Pancreas (tissue), 10 donors: ENCODE results near the gene AQP4. TPM values are rescaled to one million over a fixed set of nuclear protein-coding genes. Genes with fewer than 3 reads are reported as not detected.

Experiments
- ATAC-seq, 4 donors: fragments of 200-7000 bp; cut with Tn5 transposase; one replicate each; pipeline versions ENCODE4 v1.8.0 to v1.9.1; 2020; ENCODE audit warnings: mild to moderate bottlenecking in 4 of 4, moderate library complexity in 4 of 4
- DNase-seq, 6 donors: peaks; one replicate each; pipeline ENCODE4 v3.0.0-alpha.2; 2020
- FAIRE-seq: peaks from 2 replicates; lab custom pipeline; 2012; peaks lifted over from hg19 to GRCh38; lab: Jason Lieb, UNC
- H3K27ac ChIP-seq, 4 donors: fragments of 200-600 bp; sonication (generic); 1 replicate in 3 of 4; 2 replicates in 1 of 4; pipeline versions ENCODE4 v1.5.0 to v1.8.0; 2020
- H3K27me3 ChIP-seq, 4 donors: fragments of 200-600 bp; one replicate each; pipeline ENCODE4 v1.8.0; 2021
- H3K36me3 ChIP-seq, 3 donors: fragments of 200-600 bp; sonication (generic) in 1 of 3; one replicate each; pipeline versions ENCODE4 v1.5.0 to v1.8.0; 2020 to 2021
- H3K4me1 ChIP-seq, 3 donors: fragments of 200-600 bp; one replicate each; pipeline ENCODE4 v1.8.0; 2021
- H3K4me3 ChIP-seq, 4 donors: fragments of 200-600 bp; sonication (generic) in 2 of 4; one replicate each; pipeline versions ENCODE4 v1.5.0 to v1.8.0; 2020 to 2021
- H3K9me3 ChIP-seq, 4 donors: fragments of 200-600 bp; one replicate each; pipeline ENCODE4 v1.8.0; 2021
- WGBS, 2 donors: extraction: QIAGEN DNeasy Blood & Tissue Kit; methylation state at CpG; one replicate each; pipeline ENCODE4 v1.1.7; 2013; 5-methylcytosine and 5-hydroxymethylcytosine counted together
- intact Hi-C, 3 donors: fragments of 100-400 bp; cut with DNase I; formaldehyde crosslinking; loops; one replicate each; pipeline versions ENCODE4 v1.11.1 to v1.14.2; 2022
- polyA plus RNA-seq, 2 donors: library from polyadenylated mRNA; stranded (reverse); fragments of 200-250 nt; gene quantifications; one replicate each; pipeline ENCODE4 v1.2.3, GENCODE V29; 2013
- total RNA-seq, 6 donors: library from RNA; stranded (reverse); fragmentation: NEBNext Ultra II Directional in 4 of 6; extraction: Animal tissue kit (Norgen Biotek cat#: 25700) in 4 of 6; gene quantifications; one replicate each; pipeline versions ENCODE4 v1.2.1 to v1.2.4, GENCODE V29; 2021 to 2023
- TF ChIP-seq, protein P1 (sequence below), 4 donors: fragments of 200-600 bp; sonication (generic) in 3 of 4; IDR thresholded peaks; one replicate each; pipeline versions ENCODE4 v1.5.0 to v1.8.0; 2021; ENCODE audit warnings: antibody characterized with exemption in 4 of 4
- donor health status: healthy with polysubstance abuse.
- donor health status: DM: no; HTN: no; CAD: no; lungs with moderate emphysema.
- donor health status: DM: no; HTN: no; CAD: no.
- donor health status: control.
- donor health status: control.
- donor health status: Bipolar disorder and iron deficiency.
- donor health status: DM: yes; HTN: yes; CAD: no.
- donor health status: DM: no; HTN: no; CAD: no.
- donor health status: DM: no; HTN: no; CAD: no.
- donor health status: DM: yes; HTN: yes; CAD: no.

Gene AQP4
- total and polyA plus RNA-seq, 8 donors: 0.15 to 0.78 (median 0.45) TPM

DNA sequence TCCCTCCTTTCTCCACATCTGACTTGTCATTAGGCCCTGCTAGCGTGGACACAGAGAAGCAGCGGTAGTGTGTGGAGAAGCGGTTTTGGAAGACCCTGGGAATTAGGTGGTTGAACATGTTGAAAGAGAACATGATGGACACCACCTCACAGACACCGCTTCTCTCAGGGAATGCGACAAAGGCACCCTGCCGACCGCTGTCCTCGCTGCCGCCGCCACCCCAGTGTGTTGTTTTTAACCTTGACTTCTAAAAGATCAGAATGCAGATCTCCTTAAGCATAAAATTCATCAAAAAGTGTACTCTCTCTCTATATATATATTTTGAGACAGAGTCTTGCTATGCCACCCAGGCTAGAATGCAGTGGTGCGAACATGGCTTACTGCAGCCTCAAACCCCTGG is 33.2 kb downstream of the AQP4 start:
- no peaks in the 10 kb centered on the region for H3K27me3 ChIP-seq
- H3K27ac ChIP-seq: no peak overlapping the region
- H3K36me3 ChIP-seq: no peaks in the 10 kb centered on the region
- 91 to 94% methylated on average over 11 of the region's 11 CpGs for WGBS, 2 donors
- intact Hi-C loops: no loop called here
- ATAC-seq: no peak
- no peak for DNase-seq
- no peak overlapping the region for H3K4me3 ChIP-seq
- TF ChIP-seq, protein P1, sequence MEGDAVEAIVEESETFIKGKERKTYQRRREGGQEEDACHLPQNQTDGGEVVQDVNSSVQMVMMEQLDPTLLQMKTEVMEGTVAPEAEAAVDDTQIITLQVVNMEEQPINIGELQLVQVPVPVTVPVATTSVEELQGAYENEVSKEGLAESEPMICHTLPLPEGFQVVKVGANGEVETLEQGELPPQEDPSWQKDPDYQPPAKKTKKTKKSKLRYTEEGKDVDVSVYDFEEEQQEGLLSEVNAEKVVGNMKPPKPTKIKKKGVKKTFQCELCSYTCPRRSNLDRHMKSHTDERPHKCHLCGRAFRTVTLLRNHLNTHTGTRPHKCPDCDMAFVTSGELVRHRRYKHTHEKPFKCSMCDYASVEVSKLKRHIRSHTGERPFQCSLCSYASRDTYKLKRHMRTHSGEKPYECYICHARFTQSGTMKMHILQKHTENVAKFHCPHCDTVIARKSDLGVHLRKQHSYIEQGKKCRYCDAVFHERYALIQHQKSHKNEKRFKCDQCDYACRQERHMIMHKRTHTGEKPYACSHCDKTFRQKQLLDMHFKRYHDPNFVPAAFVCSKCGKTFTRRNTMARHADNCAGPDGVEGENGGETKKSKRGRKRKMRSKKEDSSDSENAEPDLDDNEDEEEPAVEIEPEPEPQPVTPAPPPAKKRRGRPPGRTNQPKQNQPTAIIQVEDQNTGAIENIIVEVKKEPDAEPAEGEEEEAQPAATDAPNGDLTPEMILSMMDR (IDR thresholded peaks at IDR 0.05): no peak
- no peaks in the 10 kb centered on the region for H3K4me1 ChIP-seq
- H3K9me3 ChIP-seq: no peaks in the 10 kb centered on the region
- no peak for FAIRE-seq

DNA sequence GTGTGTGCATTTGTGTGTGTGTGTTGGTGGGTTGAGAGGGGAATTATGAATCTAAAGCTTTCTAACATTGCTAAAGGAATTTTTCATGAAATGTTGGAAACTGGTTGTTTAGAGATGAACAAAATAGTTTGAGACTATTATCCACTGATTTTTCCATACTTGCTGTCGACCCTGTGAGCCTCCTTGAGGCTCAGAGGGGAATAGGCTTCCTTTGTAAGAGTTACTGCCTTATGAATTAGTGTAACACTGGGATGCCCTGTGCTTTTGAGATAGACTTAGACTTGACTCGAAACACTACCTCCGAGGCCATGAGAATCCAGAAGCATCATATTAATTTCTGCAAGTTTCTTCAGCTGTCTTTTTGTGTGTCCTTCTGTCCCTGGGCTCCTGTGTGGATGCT is 37.9 kb downstream of the AQP4 start:
- Histone ChIP-seq H3K36me3 (no peaks in the 10 kb centered on the region), H3K4me3 (no peak overlapping the region), H3K27me3 (no peaks in the 10 kb centered on the region), H3K4me1 (no peaks in the 10 kb centered on the region), H3K27ac (no peak overlapping the region), H3K9me3 (no peaks in the 10 kb centered on the region)
- DNase-seq: no peak
- intact Hi-C loops: no loop called here
- WGBS, 2 donors: 56 to 61% methylated on average over 3 of the region's 3 CpGs
- ATAC-seq: no peak
- FAIRE-seq: no peak
- TF ChIP-seq, protein P1 (IDR thresholded peaks at IDR 0.05): no peak

DNA sequence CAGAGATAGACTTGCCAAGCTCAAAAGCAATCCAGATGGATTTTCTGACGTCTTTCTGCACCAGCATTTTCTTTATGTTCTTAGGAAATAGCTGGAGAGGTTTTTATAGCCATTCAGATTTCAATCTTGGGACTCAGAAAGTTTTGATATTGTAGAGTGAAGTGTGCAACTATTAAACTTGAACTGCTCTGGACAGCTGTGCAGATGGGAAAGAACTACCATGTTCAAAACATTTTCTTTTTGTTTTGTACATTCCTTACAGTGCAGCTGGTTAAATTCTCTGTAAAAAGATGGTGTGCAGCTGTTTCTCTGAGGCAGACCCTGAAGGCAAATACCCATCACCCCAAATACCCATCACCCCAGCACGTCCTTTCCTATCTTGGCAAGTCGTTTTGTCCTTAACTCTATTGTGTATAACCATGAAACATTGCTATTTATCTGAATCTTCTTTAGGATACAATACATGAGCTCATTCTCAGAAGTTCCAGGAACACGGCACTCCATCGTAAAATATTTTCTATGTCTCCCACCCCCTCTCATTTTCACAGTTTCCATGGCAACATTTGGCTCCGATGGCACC is 38.8 kb downstream of the AQP4 start:
- Histone ChIP-seq H3K9me3 (no peaks in the 10 kb centered on the region), H3K27ac (no peak overlapping the region), H3K4me3 (no peak overlapping the region), H3K27me3 (no peaks in the 10 kb centered on the region), H3K36me3 (no peaks in the 10 kb centered on the region), H3K4me1 (no peaks in the 10 kb centered on the region)
- DNase-seq (no peak), ATAC-seq (no peak), FAIRE-seq (no peak)
- intact Hi-C loops: no loop called here
- WGBS, 2 donors: 46 to 66% methylated on average over 6 of the region's 6 CpGs
- TF ChIP-seq, protein P1 (IDR thresholded peaks at IDR 0.05): no peak

DNA sequence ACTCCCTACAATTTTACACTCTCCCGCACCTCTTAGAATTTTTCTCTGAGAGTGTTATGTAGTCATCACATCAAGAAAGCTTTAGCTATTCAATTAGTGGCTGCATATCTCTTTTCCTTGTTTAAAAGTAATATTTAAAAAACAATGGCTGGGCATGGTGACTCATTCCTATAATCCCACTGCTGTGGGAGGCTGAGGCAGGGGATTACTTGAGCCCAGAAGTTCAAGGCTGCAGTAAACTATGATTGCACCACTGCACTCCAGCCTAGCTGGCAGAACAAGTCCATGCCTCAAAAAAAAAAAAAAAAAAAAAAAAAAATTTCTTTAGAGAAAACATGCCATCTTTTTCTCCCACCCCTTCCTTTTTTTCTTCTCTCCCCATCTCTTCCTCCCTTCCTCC is 44.3 kb downstream of the AQP4 start:
- ATAC-seq (no peak), DNase-seq (no peak), FAIRE-seq (no peak)
- Histone ChIP-seq H3K9me3 (no peaks in the 10 kb centered on the region), H3K36me3 (no peaks in the 10 kb centered on the region), H3K4me1 (no peaks in the 10 kb centered on the region), H3K27ac (no peak overlapping the region), H3K27me3 (no peaks in the 10 kb centered on the region), H3K4me3 (no peak overlapping the region)
- intact Hi-C loops: no loop called here
- 78 to 85% methylated on average over 1 of the region's 1 CpG for whole genome bisulfite sequencing, 2 donors
- TF ChIP-seq, protein P1 (IDR thresholded peaks at IDR 0.05): no peak

DNA sequence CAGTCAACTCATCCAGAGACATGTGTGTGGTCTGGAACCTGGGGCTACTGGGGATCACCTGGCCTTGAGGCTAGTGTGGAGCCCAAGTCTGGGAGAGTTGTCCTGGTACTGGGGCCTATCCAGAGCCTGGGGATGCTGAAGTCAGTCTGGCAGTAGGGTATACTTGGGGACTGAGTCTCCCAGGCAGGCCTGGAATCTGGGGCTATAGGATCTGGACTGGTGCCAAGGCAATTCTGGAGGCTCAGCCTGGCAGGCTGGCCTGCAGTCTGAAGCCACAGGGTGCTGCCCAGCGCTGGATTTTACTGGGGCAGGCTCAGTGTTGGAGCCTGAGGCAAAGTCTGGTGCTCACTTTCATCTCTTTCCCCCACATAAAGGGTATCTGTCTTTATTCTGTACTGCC is 46.5 kb downstream of the AQP4 start:
- TF ChIP-seq, protein P1 (IDR thresholded peaks at IDR 0.05): no peak
- WGBS, 2 donors: 67 to 84% methylated on average over 1 of the region's 1 CpG
- intact Hi-C loops: no loop called here
- H3K9me3 ChIP-seq: no peaks in the 10 kb centered on the region
- H3K4me1 ChIP-seq: no peaks in the 10 kb centered on the region
- H3K27ac ChIP-seq: no peak overlapping the region
- ATAC-seq (no peak), DNase-seq (no peak), FAIRE-seq (no peak)
- H3K4me3 ChIP-seq: no peak overlapping the region
- no peaks in the 10 kb centered on the region for H3K27me3 ChIP-seq
- H3K36me3 ChIP-seq: no peaks in the 10 kb centered on the region
